ENCODE measurements around the gene FAM186B. TPM values are rescaled to one million over a fixed set of nuclear protein-coding genes. Genes with fewer than 3 reads are reported as not detected.
A peak's percentile ranks its signal among the peaks of the same experiment; 100 is the strongest.

FAM186B gene
- total RNA-seq, 1 experiment from 2014 or later, result 0.46 TPM

- Histone ChIP-seq H3K27ac (ENCODE audit: insufficient read length, low read depth, low read length) (peak overlapping the region; percentile 63), H3K23me2 (ENCODE audit: insufficient read length, low read depth, low read length, poor library complexity, severe bottlenecking) (peaks cover 3% of the 10 kb centered on the region), H3K4me1 (ENCODE audit: insufficient read depth, low read length) (peaks cover 5% of the 10 kb centered on the region; the same call in 1 of the 2 replicates), H3K79me1 (ENCODE audit: insufficient read depth, low read depth, low read length, poor library complexity, severe bottlenecking) (no peaks in the 10 kb centered on the region), H4K20me1 (ENCODE audit: control insufficient read depth, insufficient read depth, insufficient read length) (no peaks in the 10 kb centered on the region), H2BK20ac (ENCODE audit: low read depth, low read length, poor library complexity, severe bottlenecking) (no peak overlapping the region), H4K91ac (ENCODE audit: insufficient read length, low read depth, low read length) (no peak overlapping the region), H3T11ph (ENCODE audit: low read length) (no peak overlapping the region), H3K56ac (ENCODE audit: insufficient read length, low read depth, low read length) (no peak overlapping the region), H3K27me3 (ENCODE audit: insufficient read depth, low read length) (no peaks in the 10 kb centered on the region), H2BK120ac (ENCODE audit: low read depth, low read length, poor library complexity, severe bottlenecking) (no peak overlapping the region), H3K23ac (ENCODE audit: insufficient read length, low read depth, low read length) (no peak overlapping the region), H2BK5ac (ENCODE audit: insufficient read length, low read length) (peak overlapping the region; percentile 27), H2AFZ (ENCODE audit: low read length) (no peak overlapping the region), H4K8ac (replicated peaks; ENCODE audit: insufficient read length, low read depth, low read length) (no peak overlapping the region), H3K4ac (ENCODE audit: low read depth, low read length) (no peak overlapping the region), H2BK12ac (ENCODE audit: insufficient read length, low read depth, low read length) (no peak overlapping the region), H3K79me2 (ENCODE audit: insufficient read depth, low read length) (no peaks in the 10 kb centered on the region), H3K9me3 (ENCODE audit: control insufficient read depth, low read depth, low read length) (no peaks in the 10 kb centered on the region), H3K18ac (ENCODE audit: insufficient read length, low read depth, low read length) (peak overlapping the region; percentile 74), H3K9ac (ENCODE audit: extremely low read depth, insufficient read length, low read length) (peak overlapping the region; percentile 45), H2BK15ac (ENCODE audit: low read depth, low read length) (no peak overlapping the region), H3K4me2 (ENCODE audit: insufficient read depth, insufficient read length, low read length) (peak overlapping the region; percentile 26), H3K14ac (ENCODE audit: insufficient read depth, low read length) (peak overlapping the region; percentile 12; the same call in 1 of the 2 replicates), H2AK5ac (ENCODE audit: insufficient read length, low read length) (no peak overlapping the region), H4K5ac (ENCODE audit: insufficient read length, low read depth, low read length) (no peak overlapping the region)
- Mint-ChIP-seq H3K9me3 (no peaks in the 10 kb centered on the region), H3K4me1 (peaks cover 20 to 24% of the 10 kb centered on the region in 2 experiments), H3K36me3 (ENCODE audit: insufficient read depth in 1 of 3, low read depth in 3 of 3) (peaks cover 8 to 33% (median 22%) of the 10 kb centered on the region in 3 experiments; a peak in 6 of 7 replicates), H3K27ac (peak overlapping the region; percentile 3 to 91 (median 34); a peak in 6 of 7 replicates), H3K27me3 (ENCODE audit: low read depth) (no peaks in the 10 kb centered on the region; the same call in none of the 2 replicates), H3K4me3 (no peak overlapping the region; a peak in 2 of 5 replicates)
- TF ChIP-seq CTCF (conservative IDR thresholded peaks at IDR 0.05), result peak; percentile 72
- no CpG with 5 or more reads among the region's 9 CpGs for WGBS (ENCODE audit: extremely low coverage, insufficient read length, low lambda C conversion rate)
- peak; percentile 81 for DNase-seq
These were observed 31.7 kb upstream of the FAM186B start for GRCh38 chr12:49636979-49637755.
